C4-2B (cell line): Measurements from ENCODE around the gene ELL.

ENCODE experiments used
- H3K27ac ChIP-seq: fragments of 450-650 bp; 2 replicates; pipeline ENCODE4 v1.5.1; 2017
- ZFX ChIP-seq: fragments of 450-650 bp; IDR thresholded peaks from 2 replicates; pipeline ENCODE4 v1.6.1; 2017
- TF ChIP-seq, protein P1 (sequence below): fragments of 450-650 bp; conservative IDR thresholded peaks from 2 replicates; pipeline ENCODE4 v1.5.1; 2017; ENCODE audit warnings: mild to moderate bottlenecking

Gene ELL

GRCh38 chr19:18515959-18516358, 5.9 kb downstream of the ELL start:
- no peak for TF ChIP-seq ZFX
- TF ChIP-seq, protein P1, sequence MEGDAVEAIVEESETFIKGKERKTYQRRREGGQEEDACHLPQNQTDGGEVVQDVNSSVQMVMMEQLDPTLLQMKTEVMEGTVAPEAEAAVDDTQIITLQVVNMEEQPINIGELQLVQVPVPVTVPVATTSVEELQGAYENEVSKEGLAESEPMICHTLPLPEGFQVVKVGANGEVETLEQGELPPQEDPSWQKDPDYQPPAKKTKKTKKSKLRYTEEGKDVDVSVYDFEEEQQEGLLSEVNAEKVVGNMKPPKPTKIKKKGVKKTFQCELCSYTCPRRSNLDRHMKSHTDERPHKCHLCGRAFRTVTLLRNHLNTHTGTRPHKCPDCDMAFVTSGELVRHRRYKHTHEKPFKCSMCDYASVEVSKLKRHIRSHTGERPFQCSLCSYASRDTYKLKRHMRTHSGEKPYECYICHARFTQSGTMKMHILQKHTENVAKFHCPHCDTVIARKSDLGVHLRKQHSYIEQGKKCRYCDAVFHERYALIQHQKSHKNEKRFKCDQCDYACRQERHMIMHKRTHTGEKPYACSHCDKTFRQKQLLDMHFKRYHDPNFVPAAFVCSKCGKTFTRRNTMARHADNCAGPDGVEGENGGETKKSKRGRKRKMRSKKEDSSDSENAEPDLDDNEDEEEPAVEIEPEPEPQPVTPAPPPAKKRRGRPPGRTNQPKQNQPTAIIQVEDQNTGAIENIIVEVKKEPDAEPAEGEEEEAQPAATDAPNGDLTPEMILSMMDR, result no peak
- H3K27ac ChIP-seq, result no peak overlapping the region

DNA sequence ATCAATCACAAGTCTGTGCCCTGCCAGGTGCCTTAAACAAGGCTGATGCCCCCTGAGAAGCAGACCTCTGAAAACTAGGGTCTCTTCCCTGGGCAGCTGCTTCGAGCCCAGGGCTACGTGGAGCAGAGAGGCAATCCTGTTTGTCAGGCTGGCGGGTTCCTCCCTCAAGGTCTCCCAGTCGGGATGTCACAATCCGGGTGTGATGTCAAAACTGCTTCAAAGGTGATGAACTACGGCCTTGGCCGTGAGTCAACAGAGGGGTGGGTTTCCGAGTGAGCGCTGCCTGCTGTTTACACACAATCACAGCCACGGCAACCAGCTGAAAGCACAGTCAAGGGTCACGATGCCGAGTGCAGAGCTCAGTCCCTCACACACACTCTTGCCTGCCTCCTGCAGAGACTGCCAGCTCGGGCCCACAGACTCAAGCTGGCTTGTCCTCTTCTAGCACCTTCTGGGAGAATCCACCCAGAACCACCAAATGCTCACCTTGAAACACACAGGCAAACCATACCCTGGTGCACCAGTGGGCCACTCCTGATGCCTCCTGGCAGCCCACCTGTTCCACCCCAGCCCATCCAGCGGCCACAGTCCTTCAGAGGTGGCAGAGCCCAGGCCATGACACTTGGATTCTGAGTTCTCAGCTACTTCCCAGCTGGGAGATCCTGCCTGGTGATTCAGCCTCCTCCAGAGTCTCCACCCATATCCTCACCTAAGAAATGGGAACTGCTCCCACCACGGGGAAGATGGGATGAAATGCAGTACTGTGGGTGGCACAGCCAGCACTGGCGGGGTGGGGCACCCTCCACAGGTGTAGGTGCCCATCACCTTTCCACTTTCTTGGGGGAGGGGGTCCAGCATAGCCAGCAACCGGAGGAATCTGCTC, 6.8 kb downstream of the ELL start:
- H3K27ac ChIP-seq, result no peak overlapping the region

DNA sequence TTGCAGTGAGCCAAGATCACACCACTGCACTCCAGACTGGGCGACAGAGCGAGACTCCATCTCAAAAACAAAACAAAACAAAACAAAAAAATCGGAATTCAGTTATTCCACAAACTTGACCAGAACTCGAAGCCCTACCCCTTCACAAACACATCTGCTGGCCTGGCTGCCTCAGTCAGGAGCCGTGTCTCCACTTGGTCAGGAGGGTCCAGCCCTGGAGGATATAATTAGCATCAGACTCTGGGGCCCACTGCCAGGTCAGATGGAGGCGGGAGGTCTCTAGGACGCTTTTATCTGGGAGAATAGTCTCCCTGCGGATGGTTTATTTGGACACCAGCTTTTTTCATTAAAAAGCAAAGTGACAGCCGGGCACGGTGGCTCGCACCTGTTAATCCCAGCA, 8.0 kb downstream of the ELL start:
- no peak overlapping the region for H3K27ac ChIP-seq
- TF ChIP-seq, protein P1, result no peak
- no peak for TF ChIP-seq ZFX

More for the DNA sequence above, 6.8 kb downstream of the ELL start:
- no peak for TF ChIP-seq ZFX
- TF ChIP-seq, protein P1, result no peak

DNA sequence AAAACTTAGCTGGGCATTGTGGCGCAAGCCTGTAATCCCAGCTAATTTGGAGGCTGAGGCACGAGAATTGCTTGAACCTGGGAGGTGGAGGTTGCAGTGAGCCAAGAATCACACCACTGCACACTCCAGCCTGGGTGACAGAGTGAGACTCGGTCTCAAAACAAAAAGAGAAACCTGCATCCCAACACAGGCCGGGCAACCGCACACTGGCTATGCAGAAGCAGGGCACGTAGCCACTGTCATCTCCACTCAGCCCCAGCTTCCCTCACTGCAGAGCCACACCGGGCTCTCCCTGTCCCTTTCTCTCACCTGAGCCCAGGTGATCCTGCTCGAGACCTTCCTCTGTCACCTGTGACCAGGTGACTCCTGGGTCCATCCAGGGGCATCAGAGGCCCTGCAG, 11.7 kb downstream of the ELL start:
- TF ChIP-seq ZFX, result no peak
- TF ChIP-seq, protein P1, result no peak
- H3K27ac ChIP-seq, result peak overlapping the region; percentile 1; the same call in 1 of the 2 replicates

DNA sequence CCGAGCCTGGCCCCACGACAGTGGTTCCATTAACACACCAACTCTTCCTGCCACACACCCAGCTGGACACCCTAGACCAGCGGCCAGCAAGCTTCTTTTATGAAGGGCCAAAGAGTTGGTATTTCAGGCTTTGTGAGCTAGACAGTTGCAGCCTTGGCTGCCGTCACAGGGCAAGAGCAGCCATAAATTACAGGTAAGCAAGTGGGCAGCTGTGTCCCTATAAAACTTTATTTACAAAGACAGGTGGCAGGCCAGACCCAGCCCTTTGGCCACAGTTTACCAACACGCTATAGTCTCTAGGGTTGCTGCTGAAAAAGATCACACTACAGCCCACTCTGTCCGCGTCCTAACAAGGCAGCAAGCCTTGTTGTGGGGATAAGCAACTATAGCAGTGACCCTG, 13.3 kb downstream of the ELL start:
- peak overlapping the region; percentile 86 for H3K27ac ChIP-seq
- TF ChIP-seq ZFX, result no peak
- TF ChIP-seq, protein P1, result no peak

GRCh38 chr19:18507727-18508440, 14.0 kb downstream of the ELL start:
- H3K27ac ChIP-seq, result peak overlapping the region; percentile 86
- TF ChIP-seq ZFX, result no peak
- TF ChIP-seq, protein P1, result no peak

GRCh38 chr19:18507021-18507726, 14.7 kb downstream of the ELL start:
- TF ChIP-seq, protein P1, result no peak
- TF ChIP-seq ZFX, result no peak
- peak overlapping the region; percentile 86 for H3K27ac ChIP-seq
